IMR-90 (cell line): ENCODE data around the gene XRCC5. TPM values are rescaled to one million over a fixed set of nuclear protein-coding genes. Genes with fewer than 3 reads are reported as not detected.

Experiments used
- ATAC-seq: fragments of 200-7000 bp; cut with Tn5 transposase; 2 replicates; pipeline ENCODE4 v1.9.1; 2020; ENCODE audit warnings: low read depth, mild to moderate bottlenecking, moderate library complexity
- BruUV-seq: library from RNA; stranded (reverse); fragments of 400-500 nt; replicated peaks from 2 replicates; lab custom pipeline; 2021; lab: Mats Ljungman, UMichigan
- CTCF ChIA-PET: fragments of 300-600 bp; formaldehyde crosslinking; extraction: SDS; loops from one replicate; lab custom pipeline; 2021; ENCODE audit warnings: antibody characterized with exemption; lab: Yijun Ruan, JAX
- POLR2A ChIA-PET: fragments of 300-600 bp; sonication (Branson Sonifier 250); formaldehyde crosslinking; loops from one replicate; lab custom pipeline; 2022; ENCODE audit warnings: antibody characterized with exemption; ENCODE audit not compliant: unreplicated experiment; lab: Charles Lee
- DNase-seq: peaks from one replicate; pipeline ENCODE4 v3.0.0; 2013
- H2AFZ ChIP-seq: replicated peaks from 2 replicates; pipeline ENCODE3; 2013; ENCODE audit warnings: low read length, mild to moderate bottlenecking; ENCODE audit not compliant: poor library complexity
- H2AK5ac ChIP-seq: 2 replicates; pipeline ENCODE4 v1.6.1; 2013; ENCODE audit warnings: low read depth, low read length, inconsistent platforms
- H2AK9ac ChIP-seq: replicated peaks from 2 replicates; pipeline ENCODE3; 2013; ENCODE audit warnings: mild to moderate bottlenecking, low read depth, low read length, moderate library complexity; ENCODE audit not compliant: poor library complexity
- H2BK120ac ChIP-seq: 2 replicates; pipeline ENCODE4 v1.6.1; 2013; ENCODE audit warnings: low read depth, low read length, inconsistent platforms
- H2BK15ac ChIP-seq: 3 replicates; pipeline ENCODE4 v1.6.1; 2013; ENCODE audit warnings: low read depth, low read length, inconsistent platforms
- H2BK20ac ChIP-seq: 2 replicates; pipeline ENCODE4 v1.6.1; 2013; ENCODE audit warnings: low read depth, mild to moderate bottlenecking, inconsistent platforms, low read length, moderate library complexity
- H2BK5ac ChIP-seq: 2 replicates; pipeline ENCODE4 v1.6.1; 2013; ENCODE audit warnings: mild to moderate bottlenecking, low read depth, low read length, inconsistent platforms; ENCODE audit not compliant: poor library complexity, severe bottlenecking
- H3K14ac ChIP-seq: replicated peaks from 2 replicates; pipeline ENCODE4 v1.6.1; 2013; ENCODE audit warnings: low read depth, low read length, inconsistent platforms
- H3K18ac ChIP-seq: 2 replicates; pipeline ENCODE4 v1.6.1; 2013; ENCODE audit warnings: low read depth, low read length, control low read depth
- H3K23ac ChIP-seq: 2 replicates; pipeline ENCODE4 v1.6.1; 2013; ENCODE audit warnings: low read depth, low read length, inconsistent platforms
- H3K27ac ChIP-seq: 2 replicates; pipeline ENCODE4 v1.5.1; 2013; ENCODE audit warnings: mild to moderate bottlenecking, control low read depth, low read length; ENCODE audit not compliant: insufficient read depth
- H3K27me3 ChIP-seq: 2 replicates; pipeline ENCODE4 v1.6.1; 2013; ENCODE audit warnings: low read length; ENCODE audit not compliant: control insufficient read depth, insufficient read depth
- H3K36me3 ChIP-seq: 2 replicates; pipeline ENCODE4 v1.6.1; 2013; ENCODE audit warnings: low read length, mixed read lengths; ENCODE audit not compliant: control insufficient read depth, insufficient read depth
- H3K4ac ChIP-seq: 2 replicates; pipeline ENCODE4 v1.6.1; 2013; ENCODE audit warnings: low read depth, low read length, inconsistent platforms
- H3K4me1 ChIP-seq: 2 replicates; pipeline ENCODE4 v1.6.1; 2013; ENCODE audit warnings: low read length, mixed read lengths; ENCODE audit not compliant: control insufficient read depth, insufficient read depth
- H3K4me2 ChIP-seq: 2 replicates; pipeline ENCODE4 v1.6.1; 2013; ENCODE audit warnings: low read depth, mild to moderate bottlenecking, control low read depth, low read length, moderate library complexity
- H3K4me3 ChIP-seq: 2 replicates; pipeline ENCODE4 v1.5.1; 2013; ENCODE audit warnings: low read depth, mild to moderate bottlenecking, control low read depth, low read length, moderate library complexity; ENCODE audit not compliant: insufficient read depth
- H3K56ac ChIP-seq: 2 replicates; pipeline ENCODE4 v1.6.1; 2013; ENCODE audit warnings: low read length, inconsistent platforms; ENCODE audit not compliant: insufficient read depth; ENCODE audit errors: extremely low read depth
- H3K79me1 ChIP-seq, 2 experiments: 2 replicates each; pipeline ENCODE4 v1.6.1; 2013; ENCODE audit warnings: low read length in 2 of 2, inconsistent platforms in 1 of 2, low read depth in 1 of 2
- H3K9ac ChIP-seq: 2 replicates; pipeline ENCODE4 v1.6.1; 2013; ENCODE audit warnings: low read depth, low read length, control low read depth
- H3K9me1 ChIP-seq: 2 replicates; pipeline ENCODE4 v1.6.1; 2013; ENCODE audit warnings: low read length, inconsistent platforms; ENCODE audit not compliant: insufficient read depth
- H3K9me3 ChIP-seq: 2 replicates; pipeline ENCODE4 v1.6.1; 2013; ENCODE audit warnings: low read length; ENCODE audit not compliant: control insufficient read depth, insufficient read depth
- H4K20me1 ChIP-seq: 2 replicates; pipeline ENCODE4 v1.6.1; 2013; ENCODE audit warnings: low read length, inconsistent platforms; ENCODE audit not compliant: insufficient read depth
- H4K5ac ChIP-seq: 2 replicates; pipeline ENCODE4 v1.6.1; 2013; ENCODE audit warnings: mild to moderate bottlenecking, low read depth, low read length, control low read depth
- H4K8ac ChIP-seq, 2 experiments: 2 replicates each; pipeline ENCODE4 v1.6.1; 2013; ENCODE audit warnings: low read depth in 2 of 2, low read length in 2 of 2, control low read depth in 1 of 2, inconsistent platforms in 1 of 2
- H4K91ac ChIP-seq: 2 replicates; pipeline ENCODE4 v1.6.1; 2013; ENCODE audit warnings: low read depth, low read length, inconsistent platforms; ENCODE audit not compliant: insufficient read depth
- BHLHE40 ChIP-seq: fragments of 150-350 bp; IDR thresholded peaks from 2 replicates; pipeline ENCODE4 v1.6.1; 2016; ENCODE audit warnings: mild to moderate bottlenecking, low read depth, low read length
- CHD1 ChIP-seq: IDR thresholded peaks from 2 replicates; pipeline ENCODE4 v1.6.1; 2012; ENCODE audit warnings: low read depth, low read length, improper control_type of control experiment
- FOS ChIP-seq: fragments of 150-350 bp; IDR thresholded peaks from 2 replicates; pipeline ENCODE4 v1.6.1; 2016; ENCODE audit warnings: low read depth, low read length
- MAFK ChIP-seq: IDR thresholded peaks from 2 replicates; pipeline ENCODE4 v1.6.1; 2012; ENCODE audit warnings: low read depth, low read length, improper control_type of control experiment
- MXI1 ChIP-seq: IDR thresholded peaks from 2 replicates; pipeline ENCODE4 v1.6.1; 2012; ENCODE audit warnings: low read depth, mild to moderate bottlenecking, low read length, moderate library complexity, borderline replicate concordance
- NFE2L2 ChIP-seq: fragments of 150-350 bp; IDR thresholded peaks from 2 replicates; pipeline ENCODE4 v1.6.1; 2016; ENCODE audit warnings: low read depth, mild to moderate bottlenecking, low read length
- POLR2A ChIP-seq: IDR thresholded peaks from 2 replicates; pipeline ENCODE4 v1.6.1; 2012; ENCODE audit warnings: mild to moderate bottlenecking, low read depth, low read length
- WGBS, 2 experiments: methylation state at CpG; one replicate each; pipeline versions ENCODE4 v1.1.5 to v1.1.7; 2013; ENCODE audit warnings: missing lambda C conversion rate in 2 of 2; ENCODE audit not compliant: insufficient read length in 1 of 2; ENCODE audit errors: extremely low coverage in 2 of 2; 5-methylcytosine and 5-hydroxymethylcytosine counted together
- dilution Hi-C: fragments of 300-500 bp; cut with HindIII; formaldehyde crosslinking; loops from one replicate; pipeline ENCODE4 v1.14.3; 2018; ENCODE audit warnings: low sequenced_read_pairs; ENCODE audit not compliant: unreplicated experiment
- in situ Hi-C: fragments of 300-500 bp; cut with MboI; formaldehyde crosslinking; loops from 3 replicates; pipeline ENCODE4 v1.14.3; 2019; ENCODE audit warnings: low sequenced_read_pairs, inconsistent platforms, mixed read lengths
- intact Hi-C: fragments of 100-400 bp; cut with micrococcal nuclease; formaldehyde crosslinking; loops from 2 replicates; pipeline ENCODE4 v1.10.0; 2022
- polyA plus RNA-seq, 3 experiments: library from polyadenylated mRNA; depleted of rRNA; stranded (reverse); fragments of >200 nt; gene quantifications; 2 replicates each; pipeline ENCODE4 v1.2.3, GENCODE V29; 2012; ENCODE audit warnings: low replicate concordance in 1 of 3
- total RNA-seq: library from RNA; depleted of rRNA; stranded (reverse); fragments of >200 nt; gene quantifications from 2 replicates; pipeline ENCODE4 v1.2.3, GENCODE V29; 2012
- TF ChIP-seq, protein P1 (sequence below): conservative IDR thresholded peaks from 2 replicates; pipeline ENCODE4 v1.5.1; 2012; ENCODE audit warnings: mild to moderate bottlenecking, low read depth, low read length, improper control_type of control experiment
- TF ChIP-seq, protein P2 (sequence below): fragments of 150-350 bp; IDR thresholded peaks from 2 replicates; pipeline ENCODE4 v1.6.1; 2017; ENCODE audit warnings: mild to moderate bottlenecking, antibody characterized with exemption, low read length, low read depth

Gene XRCC5
- total and polyA plus RNA-seq, 2 of the 4 experiments (the other 2 are of a cell fraction): 144 to 509 TPM

DNA sequence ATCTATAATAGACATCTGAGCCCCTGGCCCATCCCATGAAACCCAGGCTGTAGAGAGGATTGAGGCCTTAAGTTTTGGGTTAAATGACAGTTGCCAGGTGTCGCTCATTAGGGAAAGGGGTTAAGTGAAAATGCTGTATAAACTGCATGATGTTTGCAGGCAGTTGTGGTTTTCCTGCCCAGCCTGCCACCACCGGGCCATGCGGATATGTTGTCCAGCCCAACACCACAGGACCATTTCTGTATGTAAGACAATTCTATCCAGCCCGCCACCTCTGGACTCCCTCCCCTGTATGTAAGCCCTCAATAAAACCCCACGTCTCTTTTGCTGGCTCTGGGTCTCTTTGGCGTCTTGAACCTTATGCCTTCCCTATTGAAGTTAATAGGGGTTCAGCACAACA, 110.7 kb downstream of the XRCC5 start:
- dilution Hi-C loops: no loop called here
- Histone ChIP-seq H4K8ac (no peak overlapping the region), H2AK5ac (no peak overlapping the region), H3K23ac (no peak overlapping the region; the same call in 1 of the 2 replicates), H3K27me3 (no peaks in the 10 kb centered on the region), H3K79me1 (peaks cover 0 to 19% of the 10 kb centered on the region in 2 experiments; a peak in 2 of 4 replicates), H3K4me2 (no peak overlapping the region), H3K4me1 (peaks cover 25% of the 10 kb centered on the region), H3K36me3 (no peaks in the 10 kb centered on the region), H4K20me1 (peaks cover 5% of the 10 kb centered on the region; the same call in 1 of the 2 replicates), H3K18ac (no peak overlapping the region), H3K9me1 (peaks cover 36% of the 10 kb centered on the region), H4K5ac (no peak overlapping the region), H3K4me3 (no peak overlapping the region), H2BK20ac (no peak overlapping the region), H3K14ac (no peak overlapping the region), H3K4ac (no peak overlapping the region), H2AK9ac (no peak overlapping the region), H2BK120ac (no peak overlapping the region), H2BK5ac (no peak overlapping the region), H3K9ac (no peak overlapping the region), H2BK15ac (no peak overlapping the region), H3K9me3 (no peaks in the 10 kb centered on the region), H3K27ac (no peak overlapping the region), H4K91ac (no peak overlapping the region), H3K56ac (no peak overlapping the region), H2AFZ (no peak overlapping the region)
- DNase-seq (no peak), ATAC-seq (no peak)
- intact Hi-C loops: loop anchor here (5.0 kb wide), 1 partner anchor 447 kb away; no protein-coding TSS in a partner anchor
- TF ChIP-seq, protein P1, sequence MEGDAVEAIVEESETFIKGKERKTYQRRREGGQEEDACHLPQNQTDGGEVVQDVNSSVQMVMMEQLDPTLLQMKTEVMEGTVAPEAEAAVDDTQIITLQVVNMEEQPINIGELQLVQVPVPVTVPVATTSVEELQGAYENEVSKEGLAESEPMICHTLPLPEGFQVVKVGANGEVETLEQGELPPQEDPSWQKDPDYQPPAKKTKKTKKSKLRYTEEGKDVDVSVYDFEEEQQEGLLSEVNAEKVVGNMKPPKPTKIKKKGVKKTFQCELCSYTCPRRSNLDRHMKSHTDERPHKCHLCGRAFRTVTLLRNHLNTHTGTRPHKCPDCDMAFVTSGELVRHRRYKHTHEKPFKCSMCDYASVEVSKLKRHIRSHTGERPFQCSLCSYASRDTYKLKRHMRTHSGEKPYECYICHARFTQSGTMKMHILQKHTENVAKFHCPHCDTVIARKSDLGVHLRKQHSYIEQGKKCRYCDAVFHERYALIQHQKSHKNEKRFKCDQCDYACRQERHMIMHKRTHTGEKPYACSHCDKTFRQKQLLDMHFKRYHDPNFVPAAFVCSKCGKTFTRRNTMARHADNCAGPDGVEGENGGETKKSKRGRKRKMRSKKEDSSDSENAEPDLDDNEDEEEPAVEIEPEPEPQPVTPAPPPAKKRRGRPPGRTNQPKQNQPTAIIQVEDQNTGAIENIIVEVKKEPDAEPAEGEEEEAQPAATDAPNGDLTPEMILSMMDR: no peak
- TF ChIP-seq POLR2A (no peak), MAFK (no peak), CHD1 (no peak), FOS (no peak), NFE2L2 (no peak), MXI1 (no peak), BHLHE40 (no peak)
- TF ChIP-seq, protein P2, sequence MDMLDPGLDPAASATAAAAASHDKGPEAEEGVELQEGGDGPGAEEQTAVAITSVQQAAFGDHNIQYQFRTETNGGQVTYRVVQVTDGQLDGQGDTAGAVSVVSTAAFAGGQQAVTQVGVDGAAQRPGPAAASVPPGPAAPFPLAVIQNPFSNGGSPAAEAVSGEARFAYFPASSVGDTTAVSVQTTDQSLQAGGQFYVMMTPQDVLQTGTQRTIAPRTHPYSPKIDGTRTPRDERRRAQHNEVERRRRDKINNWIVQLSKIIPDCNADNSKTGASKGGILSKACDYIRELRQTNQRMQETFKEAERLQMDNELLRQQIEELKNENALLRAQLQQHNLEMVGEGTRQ: no peak
- in situ Hi-C loops: loop anchor here (10.0 to 25.0 kb wide), 2 partner anchors 192 to 445 kb away; partner anchors contain the start of gene SMARCAL1
- CTCF ChIA-PET: no interaction called here
- POLR2A ChIA-PET: no interaction called here
- no TSS peak for BruUV-seq
- 86% methylated on average over 4 of the region's 6 CpGs; no CpG with 5 or more reads in 1 of the 2 experiments for WGBS, 2 experiments
